Osteocyte (in vitro differentiated cells): Measurements from ENCODE around the gene RFX4. TPM values are rescaled to one million over a fixed set of nuclear protein-coding genes. Genes with fewer than 3 reads are reported as not detected.

ENCODE experiments used
- DNase-seq: peaks from one replicate; pipeline ENCODE4 v3.0.0; 2021; ENCODE audit warnings: mixed read lengths; ENCODE audit not compliant: unreplicated experiment; ENCODE audit errors: extremely low spot score
- H3K27ac Mint-ChIP-seq: one replicate; pipeline ENCODE4 v1.8.0; 2021; ENCODE audit warnings: mild to moderate bottlenecking, mixed read lengths; ENCODE audit not compliant: unreplicated experiment
- H3K27me3 Mint-ChIP-seq: one replicate; pipeline ENCODE4 v1.8.0; 2021; ENCODE audit warnings: mixed read lengths; ENCODE audit not compliant: unreplicated experiment
- H3K36me3 Mint-ChIP-seq: one replicate; pipeline ENCODE4 v1.8.0; 2021; ENCODE audit warnings: mixed read lengths; ENCODE audit not compliant: unreplicated experiment
- H3K4me1 Mint-ChIP-seq: one replicate; pipeline ENCODE4 v1.8.0; 2021; ENCODE audit warnings: mixed read lengths; ENCODE audit not compliant: unreplicated experiment
- H3K4me3 Mint-ChIP-seq: one replicate; pipeline ENCODE4 v1.8.0; 2021; ENCODE audit warnings: mild to moderate bottlenecking, moderate library complexity, mixed read lengths; ENCODE audit not compliant: unreplicated experiment
- H3K9me3 Mint-ChIP-seq: one replicate; pipeline ENCODE4 v1.8.0; 2021; ENCODE audit warnings: mixed read lengths; ENCODE audit not compliant: unreplicated experiment
- total RNA-seq: library from RNA; stranded (reverse); gene quantifications from 2 replicates; pipeline ENCODE4 v1.2.1, GENCODE V29; 2021
- TF ChIP-seq, protein P1 (sequence below): fragments of 200-600 bp; sonication (generic); IDR thresholded peaks from 2 replicates; pipeline ENCODE4 v1.5.0; 2021; ENCODE audit warnings: antibody characterized with exemption, mild to moderate bottlenecking, moderate library complexity

RFX4 gene
- total RNA-seq, 1 donor from 2014 or later = not detected

DNA sequence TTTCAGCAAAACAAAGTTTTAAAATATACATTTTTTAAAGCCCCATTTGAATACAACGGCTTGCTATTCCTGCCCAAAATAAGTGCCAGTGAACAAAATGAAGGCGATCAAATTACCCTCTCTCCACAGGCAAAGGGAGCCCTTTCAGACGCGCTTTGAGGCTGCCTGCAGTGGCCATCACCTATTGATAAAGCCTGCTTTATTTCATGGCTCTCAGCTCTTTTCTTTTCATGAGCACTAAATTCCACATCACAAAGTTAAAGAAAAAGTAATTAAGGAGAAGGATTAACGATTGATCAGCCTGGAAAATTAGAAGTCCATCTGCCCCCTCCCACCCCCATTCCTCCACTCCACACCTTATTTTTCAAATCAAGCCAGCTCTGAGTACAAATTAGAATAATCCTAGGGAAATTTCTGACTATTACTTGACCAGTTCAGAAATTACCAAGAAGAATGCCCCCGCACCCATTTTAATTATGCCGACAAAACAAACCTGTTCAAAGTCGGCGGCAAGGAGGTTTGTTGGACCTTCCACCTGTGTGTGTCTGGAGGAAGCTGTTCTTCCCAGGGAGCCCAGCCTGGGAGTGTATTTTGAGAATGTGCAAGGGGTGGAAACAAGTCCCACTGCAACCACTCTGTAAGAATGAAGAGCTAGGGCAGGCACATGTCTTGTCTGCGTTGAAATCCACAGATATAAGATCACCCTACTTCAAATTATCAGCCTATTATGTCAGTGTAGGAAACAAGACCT, 127.5 kb downstream of the RFX4 start:
- H3K27ac Mint-ChIP-seq = no peak overlapping the region
- H3K4me3 Mint-ChIP-seq = no peak overlapping the region
- H3K4me1 Mint-ChIP-seq = no peaks in the 10 kb centered on the region
- H3K36me3 Mint-ChIP-seq = no peaks in the 10 kb centered on the region
- TF ChIP-seq, protein P1, sequence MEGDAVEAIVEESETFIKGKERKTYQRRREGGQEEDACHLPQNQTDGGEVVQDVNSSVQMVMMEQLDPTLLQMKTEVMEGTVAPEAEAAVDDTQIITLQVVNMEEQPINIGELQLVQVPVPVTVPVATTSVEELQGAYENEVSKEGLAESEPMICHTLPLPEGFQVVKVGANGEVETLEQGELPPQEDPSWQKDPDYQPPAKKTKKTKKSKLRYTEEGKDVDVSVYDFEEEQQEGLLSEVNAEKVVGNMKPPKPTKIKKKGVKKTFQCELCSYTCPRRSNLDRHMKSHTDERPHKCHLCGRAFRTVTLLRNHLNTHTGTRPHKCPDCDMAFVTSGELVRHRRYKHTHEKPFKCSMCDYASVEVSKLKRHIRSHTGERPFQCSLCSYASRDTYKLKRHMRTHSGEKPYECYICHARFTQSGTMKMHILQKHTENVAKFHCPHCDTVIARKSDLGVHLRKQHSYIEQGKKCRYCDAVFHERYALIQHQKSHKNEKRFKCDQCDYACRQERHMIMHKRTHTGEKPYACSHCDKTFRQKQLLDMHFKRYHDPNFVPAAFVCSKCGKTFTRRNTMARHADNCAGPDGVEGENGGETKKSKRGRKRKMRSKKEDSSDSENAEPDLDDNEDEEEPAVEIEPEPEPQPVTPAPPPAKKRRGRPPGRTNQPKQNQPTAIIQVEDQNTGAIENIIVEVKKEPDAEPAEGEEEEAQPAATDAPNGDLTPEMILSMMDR = no peak
- DNase-seq = peak; percentile 46
- no peaks in the 10 kb centered on the region for H3K9me3 Mint-ChIP-seq
- peaks cover 21% of the 10 kb centered on the region for H3K27me3 Mint-ChIP-seq

GRCh38 chr12:106711316-106711715, 128.5 kb downstream of the RFX4 start:
- Mint-ChIP-seq H3K27ac (no peak overlapping the region), H3K27me3 (peaks cover 21% of the 10 kb centered on the region), H3K4me3 (no peak overlapping the region), H3K4me1 (no peaks in the 10 kb centered on the region), H3K9me3 (no peaks in the 10 kb centered on the region), H3K36me3 (no peaks in the 10 kb centered on the region)
- TF ChIP-seq, protein P1 = no peak
- DNase-seq = peak; percentile 6

DNA sequence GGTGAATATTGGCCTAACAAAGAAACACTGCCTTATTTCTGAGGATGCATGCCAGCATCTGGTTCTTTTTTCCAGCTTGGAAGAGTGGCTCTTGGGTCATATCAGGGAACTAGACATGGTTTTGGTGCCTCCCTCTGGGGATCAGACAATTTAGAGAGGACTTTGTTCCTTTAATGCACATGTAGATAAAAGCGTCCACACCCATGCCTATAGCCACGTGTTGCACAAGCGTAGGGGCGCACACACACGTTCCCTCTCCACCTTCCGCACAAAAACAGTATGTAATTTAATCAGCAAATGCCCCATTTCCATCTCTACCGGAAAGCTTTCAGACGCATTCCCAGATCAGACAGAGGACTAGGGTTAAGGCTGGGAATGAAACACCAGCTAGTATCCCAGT, 130.0 kb downstream of the RFX4 start:
- Mint-ChIP-seq H3K36me3 (no peaks in the 10 kb centered on the region), H3K9me3 (no peaks in the 10 kb centered on the region), H3K27me3 (peaks cover 21% of the 10 kb centered on the region), H3K4me1 (no peaks in the 10 kb centered on the region), H3K27ac (no peak overlapping the region), H3K4me3 (no peak overlapping the region)
- DNase-seq = peak; percentile 42
- TF ChIP-seq, protein P1 = no peak

- TF ChIP-seq, protein P1 = no peak
- peaks cover 20% of the 10 kb centered on the region for H3K27me3 Mint-ChIP-seq
- DNase-seq = peak; percentile 57
- no peaks in the 10 kb centered on the region for H3K9me3 Mint-ChIP-seq
- H3K4me3 Mint-ChIP-seq = no peak overlapping the region
- no peaks in the 10 kb centered on the region for H3K36me3 Mint-ChIP-seq
- no peaks in the 10 kb centered on the region for H3K4me1 Mint-ChIP-seq
- no peak overlapping the region for H3K27ac Mint-ChIP-seq
These were observed 132.1 kb downstream of the RFX4 start for GRCh38 chr12:106714926-106715325.

- no peaks in the 10 kb centered on the region for H3K9me3 Mint-ChIP-seq
- no peaks in the 10 kb centered on the region for H3K4me1 Mint-ChIP-seq
- TF ChIP-seq, protein P1 = no peak
- H3K27ac Mint-ChIP-seq = no peak overlapping the region
- H3K27me3 Mint-ChIP-seq = peaks cover 14% of the 10 kb centered on the region
- peak; percentile 56 for DNase-seq
- H3K4me3 Mint-ChIP-seq = no peak overlapping the region
- no peaks in the 10 kb centered on the region for H3K36me3 Mint-ChIP-seq
These were observed 132.8 kb downstream of the RFX4 start for GRCh38 chr12:106715582-106715981.
